ENCODE data around the gene TP53BP2.

GRCh38 chr1:223820515-223820858, 25.3 kb downstream of the TP53BP2 start:
- TF ChIP-seq CTCF (IDR thresholded peaks at IDR 0.05 in 2 of 3, conservative IDR thresholded peaks at IDR 0.05 in 1 of 3; ENCODE audit: control insufficient read depth in 2 of 3, extremely low read depth in 1 of 3, insufficient read depth in 1 of 3, low read depth in 3 of 3, low read length in 3 of 3) (no peak), POLR2A (IDR thresholded peaks at IDR 0.05; ENCODE audit: low read depth, low read length) (no peak), SMC3 (IDR thresholded peaks at IDR 0.05; ENCODE audit: borderline replicate concordance, low read length) (no peak), SMAD1 (IDR thresholded peaks at IDR 0.05; ENCODE audit: low read depth, partially characterized antibody) (no peak), CHD2 (IDR thresholded peaks at IDR 0.05; ENCODE audit: borderline replicate concordance, low read depth, low read length) (no peak), EZH2 (IDR thresholded peaks at IDR 0.05; ENCODE audit: borderline replicate concordance, control insufficient read depth, low read depth, low read length) (no peak), ZNF274 (IDR thresholded peaks at IDR 0.05; ENCODE audit: insufficient read depth, insufficient read length) (no peak), NFXL1 (IDR thresholded peaks at IDR 0.05; ENCODE audit: borderline replicate concordance) (no peak), PAX8 (IDR thresholded peaks at IDR 0.05) (no peak), IKZF1 (conservative IDR thresholded peaks at IDR 0.05) (no peak), PML (IDR thresholded peaks at IDR 0.05; ENCODE audit: low read length) (no peak), ESRRA (IDR thresholded peaks at IDR 0.05; ENCODE audit: low read length) (no peak), NFYB (IDR thresholded peaks at IDR 0.05; ENCODE audit: insufficient read depth, low read depth, low read length) (no peak)

Measured in GM12878 (cell line).